HG02588 (cell line): Measurements from ENCODE around the gene CIROP.

Experiments
- ATAC-seq: cut with Tn5 transposase; IDR thresholded peaks from one replicate; pipeline ENCODE4 v1.9.1; 2021; ENCODE audit warnings: mild to moderate bottlenecking, moderate library complexity; ENCODE audit not compliant: unreplicated experiment

Gene CIROP

GRCh38 chr14:23095196-23096108 lies 9.3 kb downstream of the CIROP start, which contains the start of gene C14orf119:
C14orf119 (plus strand) TSS chr14:23095505; CDS start chr14:23097659, 2,154 bp downstream.
- peak; percentile 87 for ATAC-seq

GRCh38 chr14:23094666-23095195 lies 10.1 kb downstream of the CIROP start, which contains the start of gene ACIN1:
ACIN1 (minus strand) TSS chr14:23095136; CDS start chr14:23095112, 24 bp downstream.
- ATAC-seq: peak; percentile 35

- no peak for ATAC-seq
These were observed 10.7 kb downstream of the CIROP start for GRCh38 chr14:23093991-23094665.

DNA sequence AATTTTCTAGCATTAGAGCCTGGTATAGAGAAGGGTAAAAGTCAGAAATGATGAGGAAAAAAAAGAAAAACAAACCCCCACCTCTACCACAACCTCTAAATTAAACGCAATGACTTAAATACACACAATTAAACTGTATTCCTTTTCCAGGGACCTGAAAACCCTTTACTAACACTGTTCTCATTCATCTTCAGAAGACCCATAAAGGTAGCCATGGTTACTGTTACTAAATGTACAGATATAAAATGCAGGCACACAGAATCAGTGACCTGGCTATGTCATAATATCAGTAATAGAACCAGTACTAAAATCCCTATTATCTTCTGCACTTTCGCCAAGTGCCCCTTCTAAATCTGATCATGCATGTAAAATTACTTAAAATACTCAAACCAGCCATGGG lies 11.3 kb downstream of the CIROP start:
- no peak for ATAC-seq

GRCh38 chr14:23093104-23093503 lies 11.7 kb downstream of the CIROP start:
- no peak for ATAC-seq

DNA sequence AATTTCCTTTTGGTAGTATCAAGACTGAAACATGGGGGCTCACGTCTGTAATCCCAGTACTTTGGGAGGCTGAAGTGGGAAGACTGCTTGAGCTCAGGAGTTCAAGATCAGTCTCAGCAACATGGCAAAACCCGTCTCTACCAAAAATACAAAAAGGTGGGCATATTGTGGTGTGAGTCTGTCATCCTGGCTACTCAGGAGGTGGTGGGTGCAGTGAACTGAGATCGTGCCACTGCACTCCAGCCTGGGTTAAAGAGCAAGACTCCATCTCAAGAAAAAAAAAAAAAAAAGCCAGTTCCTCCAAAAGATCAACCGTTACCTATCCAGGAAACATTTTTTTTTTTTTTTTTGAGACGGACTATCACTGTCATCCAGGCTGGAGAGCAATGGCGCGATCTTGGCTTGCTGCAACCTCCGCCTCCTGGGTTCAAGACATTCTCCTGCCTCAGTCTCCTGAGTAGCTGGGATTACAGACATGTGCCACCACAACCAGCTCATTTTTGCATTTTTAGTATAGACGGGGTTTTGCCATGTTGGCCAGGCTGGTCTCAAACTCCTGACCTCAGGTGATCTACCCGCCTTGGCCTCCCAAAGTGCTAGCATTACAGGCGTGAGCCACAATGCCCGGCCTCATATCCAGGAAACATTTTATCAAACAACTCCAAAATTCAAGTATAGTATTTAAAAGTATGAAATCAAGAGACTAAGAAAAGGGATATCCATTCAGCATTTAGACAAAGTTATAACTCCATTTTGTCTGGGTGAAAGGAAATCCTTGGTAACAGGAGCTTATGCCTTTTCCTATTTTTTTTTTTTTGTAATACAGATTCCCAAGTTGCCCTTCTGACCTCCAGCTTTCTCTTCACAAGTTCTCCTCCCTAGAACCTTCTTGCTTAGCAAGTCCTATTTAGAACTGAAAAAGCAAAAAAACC lies 13.2 kb downstream of the CIROP start:
- ATAC-seq: no peak

DNA sequence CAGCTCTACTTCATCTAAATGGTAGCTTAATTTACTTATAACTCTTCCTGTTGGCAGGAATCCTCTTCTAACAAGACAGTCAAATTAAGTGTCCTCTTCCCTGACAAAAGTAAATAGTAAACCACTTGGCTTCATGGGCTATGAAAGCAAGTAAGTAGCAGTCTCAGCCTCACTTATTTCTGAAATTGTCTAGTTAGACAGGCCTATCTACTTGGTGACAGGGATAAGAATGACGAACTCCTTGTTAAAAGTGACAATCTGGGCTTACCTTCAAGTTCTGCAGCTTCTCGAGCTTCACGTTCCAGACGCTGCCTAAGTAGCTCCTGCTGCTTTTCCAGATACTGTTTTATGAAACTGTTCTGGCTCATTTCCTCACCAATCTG lies 14.5 kb downstream of the CIROP start:
- no peak for ATAC-seq

DNA sequence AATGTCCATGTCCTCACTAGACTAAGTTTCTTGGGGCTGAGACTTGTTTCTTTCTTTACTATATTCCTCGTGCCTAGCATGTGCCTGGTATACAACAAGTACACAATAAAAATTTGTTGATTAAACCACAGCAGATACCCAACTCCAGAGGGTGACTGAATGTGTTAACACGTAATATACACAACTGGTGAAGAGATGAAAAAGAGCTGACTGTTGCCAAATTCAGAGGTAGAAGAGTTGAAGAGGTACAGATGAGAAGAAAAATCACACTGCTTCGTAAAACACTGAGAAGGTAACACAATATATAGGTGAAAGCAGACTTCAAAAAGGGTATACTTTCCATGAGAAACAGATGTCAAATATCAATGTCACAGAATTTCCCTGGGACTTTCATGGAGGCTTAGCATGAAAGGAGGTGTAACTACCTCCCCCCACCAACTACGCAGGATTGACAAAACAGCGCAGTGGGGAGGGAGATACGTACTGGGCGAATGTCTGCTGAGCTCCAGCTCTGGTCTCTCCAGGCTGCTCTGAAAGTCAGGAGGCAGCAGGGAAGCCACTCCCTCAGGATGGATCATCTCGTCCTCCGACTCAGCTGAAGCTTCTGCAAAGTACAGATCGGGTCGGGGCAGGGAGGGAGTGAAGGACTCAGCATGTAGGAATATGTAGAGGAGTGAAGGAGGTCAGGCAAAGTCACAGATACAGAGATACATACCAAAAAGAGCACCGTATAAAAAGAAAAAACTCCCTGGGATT lies 15.1 kb downstream of the CIROP start:
- ATAC-seq: no peak

DNA sequence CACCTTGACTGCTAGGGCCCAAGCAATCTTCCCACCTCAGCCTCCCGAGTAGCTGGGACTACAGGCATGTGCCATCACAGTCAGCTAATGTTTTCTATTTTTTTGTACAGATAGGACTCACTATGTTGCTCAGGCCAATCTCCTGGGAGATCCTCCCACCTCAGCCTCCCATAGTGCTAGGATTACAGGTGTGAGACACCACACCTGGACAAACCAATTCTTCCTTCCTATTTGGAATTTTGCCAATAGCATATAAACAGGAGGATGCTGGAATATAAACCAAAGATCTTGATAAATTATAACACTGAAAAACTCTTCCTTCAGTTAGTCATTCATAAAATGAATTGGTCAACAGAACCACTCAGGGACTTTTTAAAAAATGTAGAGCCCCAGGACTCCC lies 18.2 kb downstream of the CIROP start:
- no peak for ATAC-seq

DNA sequence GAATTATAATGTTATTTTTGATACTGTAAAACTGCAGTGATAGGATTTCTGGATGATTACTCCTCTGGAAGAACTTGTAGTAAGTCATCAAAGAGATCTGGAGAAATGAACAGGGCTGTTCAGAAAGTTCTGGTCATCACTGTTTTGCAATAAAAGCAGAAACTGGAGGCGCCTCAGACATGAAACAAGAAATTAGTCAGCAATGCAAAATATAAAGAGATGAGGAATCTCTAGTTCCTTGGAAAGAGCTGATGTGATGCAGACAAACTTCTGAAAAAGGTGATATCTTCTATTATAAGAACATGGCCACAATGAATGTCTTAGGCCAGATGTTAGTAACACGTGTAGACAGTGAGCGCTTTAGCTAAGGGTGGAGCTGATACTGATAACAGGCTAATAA lies 19.3 kb downstream of the CIROP start:
- no peak for ATAC-seq

DNA sequence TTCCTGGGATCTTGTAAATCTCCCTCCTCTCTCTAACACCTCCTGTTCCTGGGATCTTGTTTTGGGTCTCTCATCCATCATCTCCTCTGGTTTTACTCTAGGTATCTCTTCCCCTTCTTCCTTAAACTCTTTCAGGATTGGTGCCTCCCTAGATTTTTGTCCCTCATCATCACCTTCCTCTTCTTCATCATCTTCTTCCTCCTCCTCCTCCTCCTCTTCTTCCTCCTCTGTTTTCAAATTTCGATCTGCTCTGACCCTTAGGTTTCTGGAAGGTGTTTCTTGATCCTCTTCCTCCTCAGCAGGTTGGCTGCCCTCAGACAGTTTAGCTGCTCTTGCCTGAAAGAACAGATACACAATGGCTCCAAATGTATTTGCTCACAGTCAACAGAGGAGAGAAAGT lies 24.3 kb downstream of the CIROP start:
- ATAC-seq: no peak

DNA sequence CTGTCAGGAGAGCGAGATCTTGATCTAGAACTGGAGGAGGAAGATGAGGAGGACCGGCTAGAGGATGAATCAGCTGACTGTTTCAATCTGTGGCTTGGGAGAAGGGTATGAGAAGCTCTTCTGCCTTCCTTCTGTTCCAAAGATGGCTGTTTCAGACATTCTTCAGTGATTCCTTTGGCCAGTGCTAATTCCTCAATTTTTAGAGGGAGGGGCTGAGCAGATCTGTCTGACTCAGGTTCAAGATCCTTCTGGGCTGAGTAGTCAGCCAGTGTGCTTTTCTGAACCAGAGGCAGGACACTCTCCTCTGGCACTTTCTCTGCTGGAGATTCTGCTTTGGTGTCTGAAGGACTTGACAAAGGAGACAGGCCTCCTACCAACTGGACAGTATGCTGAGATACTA lies 25.1 kb downstream of the CIROP start:
- ATAC-seq: no peak

GRCh38 chr14:23078692-23079116 lies 26.1 kb downstream of the CIROP start:
- no peak for ATAC-seq

GRCh38 chr14:23077962-23078361 lies 26.8 kb downstream of the CIROP start:
- no peak for ATAC-seq

DNA sequence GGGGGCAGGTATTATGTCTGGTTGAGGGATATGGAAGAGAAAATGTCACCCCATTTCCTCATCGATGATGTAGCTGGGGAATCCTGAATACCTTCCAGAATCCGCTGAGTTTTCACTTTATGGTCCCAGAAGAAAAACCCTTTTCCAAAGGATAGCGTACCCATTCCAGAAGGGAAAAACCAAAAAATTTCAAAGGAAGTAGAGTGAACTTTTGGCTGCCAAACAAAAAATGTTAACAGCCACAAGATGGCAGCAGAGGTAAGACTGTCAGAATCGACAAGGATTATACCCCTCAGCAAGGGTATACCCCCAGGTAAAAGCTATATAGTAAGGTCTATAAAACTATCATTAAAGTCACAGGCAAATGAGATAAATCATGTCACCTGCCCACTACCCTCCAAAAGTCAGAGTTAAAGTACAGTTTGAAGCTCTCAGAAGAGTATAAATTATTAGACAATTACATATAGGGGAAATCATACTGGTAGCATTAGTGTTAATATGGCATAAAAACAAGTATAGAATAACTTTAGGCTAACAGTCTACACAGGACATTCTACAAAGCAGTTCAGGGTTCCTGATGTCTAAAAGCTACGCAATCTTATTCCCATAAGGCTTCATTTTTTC lies 27.9 kb downstream of the CIROP start:
- ATAC-seq: no peak

DNA sequence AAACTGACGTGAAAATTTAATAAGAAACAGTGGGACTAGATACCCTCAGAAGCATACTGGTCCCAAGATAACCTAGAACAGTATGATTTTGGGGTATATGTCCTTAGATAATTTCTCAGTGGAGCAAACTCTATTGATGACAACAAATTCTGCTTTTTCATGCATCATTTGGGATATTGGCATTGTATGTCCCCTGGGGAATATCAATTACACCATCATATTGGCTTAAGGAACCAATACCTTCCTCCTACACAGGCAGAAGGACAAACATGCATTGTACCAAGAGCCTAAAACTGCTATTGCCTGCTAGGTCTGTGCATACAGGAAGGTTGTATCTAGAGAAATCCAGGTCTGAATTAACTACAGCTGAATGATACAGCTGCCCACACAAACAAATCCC lies 29.9 kb downstream of the CIROP start:
- ATAC-seq: no peak

GRCh38 chr14:23071921-23072539 lies 32.8 kb downstream of the CIROP start:
- ATAC-seq: no peak

- ATAC-seq: peak; percentile 93
These were observed 33.4 kb downstream of the CIROP start for GRCh38 chr14:23071244-23071920.
